Coronary artery (tissue), 2 donors: ENCODE results near the gene UCP2.
"Not testable (repeated sequence)": the region's sequence is repeated elsewhere in the genome, so short reads cannot be mapped to it uniquely, and the experiment has no call there.

Experiments used
- DNase-seq: peaks from one replicate; pipeline ENCODE4 v3.0.0-alpha.2; 2017; ENCODE audit warnings: low spot score
- H3K27ac ChIP-seq, 2 donors: fragments of 200-600 bp; sonication (generic); one replicate each; pipeline ENCODE4 v1.5.1; 2016 to 2019
- H3K4me3 ChIP-seq: fragments of 200-600 bp; sonication (generic); 2 replicates; pipeline ENCODE4 v1.5.1; 2016; ENCODE audit warnings: mild to moderate bottlenecking, moderate library complexity
- CTCF ChIP-seq: fragments of 200-600 bp; sonication (generic); IDR thresholded peaks from one replicate; pipeline ENCODE4 v1.5.1; 2019; ENCODE audit warnings: antibody characterized with exemption

The UCP2 gene

GRCh38 chr11:73946798-73947458 lies 35.7 kb downstream of the UCP2 start:
- Histone ChIP-seq H3K4me3 (no peak overlapping the region), H3K27ac (no peak overlapping the region)
- no peak for DNase-seq
- no peak for TF ChIP-seq CTCF

- no peak overlapping the region for H3K27ac ChIP-seq
- TF ChIP-seq CTCF, result no peak
- DNase-seq, result no peak
- no peak overlapping the region for H3K4me3 ChIP-seq
These were observed 37.2 kb downstream of the UCP2 start for GRCh38 chr11:73945396-73945795.

- DNase-seq, result no peak
- Histone ChIP-seq H3K4me3 (no peak overlapping the region), H3K27ac (no peak overlapping the region)
- no peak for TF ChIP-seq CTCF
These were observed 37.7 kb downstream of the UCP2 start for GRCh38 chr11:73944901-73945300.

- H3K27ac ChIP-seq, result no peak overlapping the region
- no peak for DNase-seq
- H3K4me3 ChIP-seq, result no peak overlapping the region
- no peak for TF ChIP-seq CTCF
These were observed 38.6 kb downstream of the UCP2 start for GRCh38 chr11:73944085-73944484.

- Histone ChIP-seq H3K4me3 (no peak overlapping the region), H3K27ac (no peak overlapping the region)
- DNase-seq, result no peak
- no peak for TF ChIP-seq CTCF
These were observed 40.6 kb downstream of the UCP2 start for GRCh38 chr11:73942010-73942409.

GRCh38 chr11:73940801-73941570 lies 41.7 kb downstream of the UCP2 start:
- DNase-seq, result no peak
- no peak for TF ChIP-seq CTCF
- H3K27ac ChIP-seq, result no peak overlapping the region
- no peak overlapping the region for H3K4me3 ChIP-seq

- Histone ChIP-seq H3K4me3 (no peak overlapping the region), H3K27ac (no peak overlapping the region)
- no peak for TF ChIP-seq CTCF
- DNase-seq, result no peak
These were observed 43.5 kb downstream of the UCP2 start for GRCh38 chr11:73939096-73939495.

- DNase-seq, H3K4me3 ChIP-seq, H3K27ac ChIP-seq: not testable (repeated sequence)
These were observed 46.6 kb downstream of the UCP2 start for GRCh38 chr11:73936047-73936446.
